GM12878 (cell line): ENCODE measurements around the gene ZNF213. TPM values are rescaled to one million over a fixed set of nuclear protein-coding genes. Genes with fewer than 3 reads are reported as not detected.

Source experiments
- ATAC-seq: fragments of 200-7000 bp; cut with Tn5 transposase; 3 replicates; pipeline ENCODE4 v1.9.1; 2020; ENCODE audit warnings: mild to moderate bottlenecking, moderate library complexity
- BruUV-seq: library from RNA; stranded (reverse); fragments of 400-500 nt; replicated peaks from 2 replicates; lab custom pipeline; 2021; lab: Mats Ljungman, UMichigan
- CTCF ChIA-PET: fragments of 300-600 bp; sonication (Branson Sonifier 250); formaldehyde crosslinking; extraction: SDS; loops from one replicate; lab custom pipeline; 2021; ENCODE audit warnings: inconsistent platforms; lab: Yijun Ruan, JAX
- POLR2A ChIA-PET: fragments of 350-600 bp; formaldehyde crosslinking; extraction: SDS; loops from one replicate; lab custom pipeline; 2021; ENCODE audit warnings: inconsistent platforms; lab: Charles Lee
- RAD21 ChIA-PET: fragments of 300-600 bp; sonication (Branson Sonifier 250); formaldehyde crosslinking; loops from one replicate; lab custom pipeline; 2023; ENCODE audit warnings: antibody characterized with exemption; ENCODE audit not compliant: unreplicated experiment; lab: Charles Lee
- SMC1A ChIA-PET: fragments of 300-600 bp; sonication (Branson Sonifier 250); formaldehyde crosslinking; loops from one replicate; lab custom pipeline; 2023; ENCODE audit not compliant: unreplicated experiment, uncharacterized antibody; lab: Charles Lee
- DNase-seq: peaks from one replicate; pipeline ENCODE4 v3.0.0-alpha.2; 2011; ENCODE audit warnings: low read depth, low spot score
- FAIRE-seq: peaks from 3 replicates; lab custom pipeline; 2011; peaks lifted over from hg19 to GRCh38; lab: Jason Lieb, UNC
- H2AFZ ChIP-seq: 2 replicates; pipeline ENCODE4 v1.6.0; 2011; ENCODE audit warnings: low read depth, low read length, control low read depth; ENCODE audit not compliant: control insufficient read depth
- H3K27ac ChIP-seq: 2 replicates; pipeline ENCODE4 v1.5.1; 2011; ENCODE audit warnings: control low read depth; ENCODE audit not compliant: control insufficient read depth, insufficient read depth
- H3K27me3 ChIP-seq, 2 experiments: replicated peaks in 1 of 2; 2 replicates each; pipeline versions ENCODE4 v1.6.0 to v1.6.1; 2011; ENCODE audit warnings: low read length in 1 of 2; ENCODE audit not compliant: control insufficient read depth in 2 of 2, insufficient read depth in 2 of 2
- H3K36me3 ChIP-seq, 2 experiments: 2 replicates each; pipeline ENCODE4 v1.5.1; 2011; ENCODE audit warnings: low read length in 1 of 2; ENCODE audit not compliant: control insufficient read depth in 2 of 2, insufficient read depth in 2 of 2
- H3K4me1 ChIP-seq: 2 replicates; pipeline ENCODE4 v1.6.1; 2011; ENCODE audit warnings: mild to moderate bottlenecking, low read length, moderate library complexity, mixed read lengths; ENCODE audit not compliant: control insufficient read depth, insufficient read depth
- H3K4me2 ChIP-seq: 2 replicates; pipeline ENCODE4 v1.6.0; 2011; ENCODE audit warnings: control low read depth; ENCODE audit not compliant: control insufficient read depth, insufficient read depth
- H3K4me3 ChIP-seq: fragments of 200-600 bp; sonication (generic); 2 replicates; pipeline ENCODE4 v1.5.1; 2016
- H3K79me2 ChIP-seq: 2 replicates; pipeline ENCODE4 v1.6.0; 2011; ENCODE audit warnings: low read length; ENCODE audit not compliant: control insufficient read depth, insufficient read depth
- H3K9ac ChIP-seq: 2 replicates; pipeline ENCODE4 v1.8.0; 2011; ENCODE audit warnings: low read length, control low read depth, mixed read lengths; ENCODE audit not compliant: control insufficient read depth, insufficient read depth
- H3K9me3 ChIP-seq: replicated peaks from 3 replicates; pipeline ENCODE4 v1.5.1; 2011; ENCODE audit warnings: mild to moderate bottlenecking, low read length; ENCODE audit not compliant: control insufficient read depth, insufficient read depth
- H4K20me1 ChIP-seq: 2 replicates; pipeline ENCODE4 v1.6.0; 2011; ENCODE audit not compliant: control insufficient read depth, insufficient read depth
- BHLHE40 ChIP-seq, 2 experiments: fragments of 450-650 bp in 1 of 2; IDR thresholded peaks; 2 replicates each; pipeline ENCODE4 v1.6.1; 2011 to 2017; ENCODE audit warnings: low read depth in 2 of 2, borderline replicate concordance in 1 of 2, improper control_type of control experiment in 1 of 2, low read length in 1 of 2, mild to moderate bottlenecking in 1 of 2
- CHD2 ChIP-seq: IDR thresholded peaks from 2 replicates; pipeline ENCODE4 v1.6.1; 2011; ENCODE audit warnings: low read depth, low read length, improper control_type of control experiment, borderline replicate concordance
- CREB1 ChIP-seq: IDR thresholded peaks from 2 replicates; pipeline ENCODE4 v1.6.1; 2012; ENCODE audit warnings: low read depth, mild to moderate bottlenecking, inconsistent platforms
- EGR1 ChIP-seq, 2 experiments: IDR thresholded peaks; 1 replicate in 1 of 2; 2 replicates in 1 of 2; pipeline ENCODE4 v1.6.1; 2011 to 2012; ENCODE audit warnings: low read depth in 2 of 2, low read length in 2 of 2, borderline replicate concordance in 1 of 2, mild to moderate bottlenecking in 1 of 2, moderate library complexity in 1 of 2
- HDAC6 ChIP-seq: fragments of 200-600 bp; sonication (generic); IDR thresholded peaks from one replicate; pipeline ENCODE4 v1.8.0; 2017; ENCODE audit warnings: antibody characterized with exemption; ENCODE audit not compliant: unreplicated experiment
- JUNB ChIP-seq: IDR thresholded peaks from 2 replicates; pipeline ENCODE4 v1.6.1; 2016; ENCODE audit warnings: antibody characterized with exemption, mild to moderate bottlenecking
- JUND ChIP-seq: IDR thresholded peaks from 2 replicates; pipeline ENCODE4 v1.6.1; 2012; ENCODE audit warnings: low read depth, mild to moderate bottlenecking, low read length, improper control_type of control experiment, moderate library complexity
- MEF2B ChIP-seq: fragments of 450-650 bp; IDR thresholded peaks from 2 replicates; pipeline ENCODE4 v1.6.1; 2018; ENCODE audit warnings: mild to moderate bottlenecking, moderate library complexity; ENCODE audit not compliant: partially characterized antibody, poor library complexity, severe bottlenecking
- POLR2AphosphoS5 ChIP-seq: IDR thresholded peaks from 2 replicates; pipeline ENCODE4 v1.6.1; 2011; ENCODE audit warnings: mild to moderate bottlenecking, low read length, inconsistent platforms
- SIN3A ChIP-seq: IDR thresholded peaks from 2 replicates; pipeline ENCODE4 v1.6.1; 2012; ENCODE audit warnings: low read depth, low read length, improper control_type of control experiment
- SUPT20H ChIP-seq: IDR thresholded peaks from 2 replicates; pipeline ENCODE4 v1.6.1; 2011; ENCODE audit warnings: low read depth, mild to moderate bottlenecking, low read length, moderate library complexity, borderline replicate concordance; ENCODE audit not compliant: control insufficient read depth
- TARDBP ChIP-seq: IDR thresholded peaks from 2 replicates; pipeline ENCODE4 v1.6.1; 2016; ENCODE audit warnings: borderline replicate concordance
- ZZZ3 ChIP-seq: IDR thresholded peaks from 2 replicates; pipeline ENCODE4 v1.6.1; 2011; ENCODE audit warnings: low read depth; ENCODE audit not compliant: control insufficient read depth, insufficient read length
- WGBS: methylation state at CpG from one replicate; pipeline ENCODE4 v1.1.6; 2016; ENCODE audit warnings: low lambda C conversion rate; ENCODE audit not compliant: insufficient replicate concordance, insufficient coverage; ENCODE audit errors: missing lambda C conversion rate; 5-methylcytosine and 5-hydroxymethylcytosine counted together
- in situ Hi-C: fragments of 300-500 bp; cut with MboI; formaldehyde crosslinking; loops from 9 replicates; pipeline ENCODE4 v1.14.3; 2018; ENCODE audit warnings: mixed read lengths
- intact Hi-C: fragments of 100-400 bp; cut with micrococcal nuclease; formaldehyde crosslinking; loops from one replicate; pipeline ENCODE4 v1.14.2; 2022; ENCODE audit not compliant: unreplicated experiment
- polyA plus RNA-seq, 11 experiments: library from polyadenylated mRNA; depleted of rRNA in 4 of 11; unstranded in 6 of 11; stranded (reverse) in 5 of 11; fragments of >200 nt; fragmentation: Nextera tagmentation in 4 of 11; fragmentation: Illumina TruSeq in 1 of 11; extraction: Ambion mirVana in 4 of 11; extraction: Trizol in 1 of 11; gene quantifications; 1 replicate in 1 of 11; 2 replicates in 10 of 11; pipeline versions ENCODE4 v1.2.1 to v1.2.3, GENCODE V29; 2011 to 2016; ENCODE audit warnings: inconsistent platforms in 2 of 11, missing spikeins in 2 of 11, low read depth in 1 of 11
- total RNA-seq, 4 experiments: library from RNA; depleted of rRNA in 3 of 4; stranded (reverse); fragments of >200 nt in 3 of 4; fragmentation: Illumina TruSeq in 1 of 4; extraction: Trizol in 1 of 4; gene quantifications; 2 replicates each; pipeline versions ENCODE4 v1.2.1 to v1.2.3, GENCODE V29; 2013 to 2021
- TF ChIP-seq, protein P1 (sequence below): fragments of 450-650 bp; IDR thresholded peaks from 2 replicates; pipeline ENCODE4 v1.6.1; 2016; ENCODE audit warnings: mild to moderate bottlenecking
- TF ChIP-seq, protein P2 (sequence below): fragments of 450-650 bp; IDR thresholded peaks from 2 replicates; pipeline ENCODE4 v1.6.1; 2016; ENCODE audit warnings: mild to moderate bottlenecking
- TF ChIP-seq, protein P3 (sequence below): fragments of 450-650 bp; conservative IDR thresholded peaks from 2 replicates; pipeline ENCODE4 v1.6.1; 2017; ENCODE audit warnings: mild to moderate bottlenecking, moderate library complexity

The ZNF213 gene
- total and polyA plus RNA-seq, 10 of the 15 experiments (the other 5 are each of a cell fraction or from before 2014, with no cell fraction given), result 0.53 to 9.4 (median 1.1) TPM

DNA sequence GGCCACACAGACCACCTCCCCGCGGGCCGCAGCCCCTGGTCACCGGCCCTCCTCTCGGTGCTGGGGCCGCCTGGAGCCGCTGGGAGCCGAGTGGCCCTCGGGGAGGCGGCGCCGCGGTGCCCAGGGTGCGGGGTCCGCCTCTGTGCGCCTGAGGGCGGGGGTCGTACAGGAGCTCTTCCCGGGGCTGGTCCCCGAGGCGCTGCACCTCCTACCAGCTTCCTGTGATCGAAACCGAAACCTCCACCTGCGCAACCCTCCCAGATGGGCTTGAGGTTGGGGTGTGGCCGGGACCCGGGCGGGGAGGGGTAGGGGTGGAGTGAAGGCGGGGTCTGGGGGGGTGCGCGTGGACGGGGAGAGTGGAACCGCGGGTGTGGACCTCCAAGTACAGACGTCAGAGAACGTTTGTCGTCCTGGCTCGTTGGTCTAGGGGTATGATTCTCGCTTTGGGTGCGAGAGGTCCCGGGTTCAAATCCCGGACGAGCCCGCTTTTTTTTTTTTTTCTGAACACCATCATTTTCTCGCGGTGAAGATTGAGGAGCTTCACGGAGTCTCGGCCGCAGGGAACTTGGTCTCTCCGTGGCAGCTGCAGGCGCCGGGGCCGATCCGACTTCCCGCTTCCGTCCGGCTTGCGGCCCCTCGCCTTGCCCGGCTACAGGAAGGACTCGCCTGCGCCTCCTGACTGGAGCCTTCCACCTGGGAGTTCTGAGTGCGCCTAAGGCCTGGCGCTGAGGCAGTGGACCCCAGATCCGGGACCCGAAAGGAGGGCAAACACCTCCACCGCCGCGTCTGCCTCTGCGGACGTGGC lies 23.9 kb downstream of the ZNF213 start (continued):
- no peak for TF ChIP-seq EGR1 (IDR thresholded peaks at IDR 0.05; ENCODE audit: borderline replicate concordance in 1 of 2, low read depth in 2 of 2, low read length in 2 of 2)
- TF ChIP-seq, protein P1, sequence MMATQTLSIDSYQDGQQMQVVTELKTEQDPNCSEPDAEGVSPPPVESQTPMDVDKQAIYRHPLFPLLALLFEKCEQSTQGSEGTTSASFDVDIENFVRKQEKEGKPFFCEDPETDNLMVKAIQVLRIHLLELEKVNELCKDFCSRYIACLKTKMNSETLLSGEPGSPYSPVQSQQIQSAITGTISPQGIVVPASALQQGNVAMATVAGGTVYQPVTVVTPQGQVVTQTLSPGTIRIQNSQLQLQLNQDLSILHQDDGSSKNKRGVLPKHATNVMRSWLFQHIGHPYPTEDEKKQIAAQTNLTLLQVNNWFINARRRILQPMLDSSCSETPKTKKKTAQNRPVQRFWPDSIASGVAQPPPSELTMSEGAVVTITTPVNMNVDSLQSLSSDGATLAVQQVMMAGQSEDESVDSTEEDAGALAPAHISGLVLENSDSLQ, result no peak
- TF ChIP-seq TARDBP, result no peak
- peak; percentile 78 for TF ChIP-seq CREB1
- no peak for TF ChIP-seq JUND
- peak in 1 of 2 experiments; percentile 47; a peak in 2 of 4 replicates for TF ChIP-seq BHLHE40 (IDR thresholded peaks at IDR 0.05; ENCODE audit: borderline replicate concordance in 1 of 2, low read depth in 2 of 2, low read length in 1 of 2)
- no peak for TF ChIP-seq SIN3A
- TF ChIP-seq JUNB, result no peak

DNA sequence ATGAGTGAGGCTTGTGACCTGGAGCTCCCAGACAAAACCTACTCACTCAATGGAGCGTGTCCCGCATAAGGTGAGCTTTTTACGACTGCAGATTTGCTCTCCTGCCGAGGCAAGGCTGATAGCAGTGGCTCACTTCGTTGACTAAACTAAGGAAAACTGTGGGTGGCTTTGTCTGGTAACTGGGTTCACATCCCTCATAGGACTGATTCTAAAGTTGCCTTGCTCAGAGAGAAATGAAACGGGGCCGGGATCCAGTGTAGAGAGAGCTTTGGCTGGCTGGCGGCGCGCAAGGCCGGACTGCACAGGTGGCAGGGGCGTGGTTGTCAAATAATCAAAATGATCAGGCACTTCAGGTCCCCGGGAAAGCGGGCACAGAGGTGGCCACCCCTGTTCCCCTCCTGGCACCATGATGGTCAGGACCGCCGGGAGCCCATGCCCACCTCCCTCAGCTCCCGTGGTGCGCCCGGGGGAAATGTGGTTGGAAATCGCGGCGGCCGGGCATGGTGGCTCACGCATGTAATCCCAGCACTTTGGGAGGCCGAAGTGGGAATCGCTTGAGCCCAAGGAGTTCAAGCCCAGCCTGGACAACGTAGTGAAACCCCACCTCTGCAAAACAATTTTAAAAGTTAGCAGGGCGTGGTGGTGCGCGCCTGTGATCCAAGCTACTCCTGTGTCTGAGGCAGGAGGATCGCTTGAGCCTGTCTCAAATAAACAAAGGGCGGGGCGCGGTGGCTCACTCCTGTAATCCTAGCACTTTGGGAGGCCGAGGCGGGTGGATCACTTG lies 26.6 kb downstream of the ZNF213 start:
- H3K9ac ChIP-seq, result no peak overlapping the region
- intact Hi-C loops, result no loop called here
- no TSS peak for BruUV-seq
- DNase-seq, result no peak
- H4K20me1 ChIP-seq, result no peaks in the 10 kb centered on the region
- ChIA-PET RAD21 (no interaction called here), CTCF (interaction anchor here (1.1 to 1.3 kb wide), 2 partner anchors 103 to 134 kb away, joined by 4 read pairs; no protein-coding TSS in a partner anchor), POLR2A (interaction anchor here (0.7 kb wide), 1 partner anchor 58 kb away, joined by 4 read pairs; no protein-coding TSS in a partner anchor), SMC1A (no interaction called here)
- H3K4me1 ChIP-seq, result peaks cover 17% of the 10 kb centered on the region
- H3K36me3 ChIP-seq, result no peaks in the 10 kb centered on the region
- H3K9me3 ChIP-seq, result no peaks in the 10 kb centered on the region; the same call in 2 of the 3 replicates
- no peak overlapping the region for H3K4me3 ChIP-seq
- in situ Hi-C loops, result no loop called here
- no peak overlapping the region for H3K4me2 ChIP-seq
- no peak for ATAC-seq
- H3K27ac ChIP-seq, result no peak overlapping the region
- peaks cover 0 to 2% of the 10 kb centered on the region in 2 experiments; a peak in 1 of 4 replicates for H3K27me3 ChIP-seq
- WGBS, result 64% methylated on average over 35 of the region's 36 CpGs
- FAIRE-seq, result no peak
- H2AFZ ChIP-seq, result no peak overlapping the region
- H3K79me2 ChIP-seq, result no peaks in the 10 kb centered on the region
- TF ChIP-seq ZZZ3 (no peak), HDAC6 (no peak), POLR2AphosphoS5 (no peak), CHD2 (no peak), SUPT20H (no peak), MEF2B (no peak)
- TF ChIP-seq, protein P2, sequence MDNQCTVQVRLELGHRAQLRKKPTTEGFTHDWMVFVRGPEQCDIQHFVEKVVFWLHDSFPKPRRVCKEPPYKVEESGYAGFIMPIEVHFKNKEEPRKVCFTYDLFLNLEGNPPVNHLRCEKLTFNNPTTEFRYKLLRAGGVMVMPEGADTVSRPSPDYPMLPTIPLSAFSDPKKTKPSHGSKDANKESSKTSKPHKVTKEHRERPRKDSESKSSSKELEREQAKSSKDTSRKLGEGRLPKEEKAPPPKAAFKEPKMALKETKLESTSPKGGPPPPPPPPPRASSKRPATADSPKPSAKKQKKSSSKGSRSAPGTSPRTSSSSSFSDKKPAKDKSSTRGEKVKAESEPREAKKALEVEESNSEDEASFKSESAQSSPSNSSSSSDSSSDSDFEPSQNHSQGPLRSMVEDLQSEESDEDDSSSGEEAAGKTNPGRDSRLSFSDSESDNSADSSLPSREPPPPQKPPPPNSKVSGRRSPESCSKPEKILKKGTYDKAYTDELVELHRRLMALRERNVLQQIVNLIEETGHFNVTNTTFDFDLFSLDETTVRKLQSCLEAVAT, result no peak
- TF ChIP-seq, protein P3, sequence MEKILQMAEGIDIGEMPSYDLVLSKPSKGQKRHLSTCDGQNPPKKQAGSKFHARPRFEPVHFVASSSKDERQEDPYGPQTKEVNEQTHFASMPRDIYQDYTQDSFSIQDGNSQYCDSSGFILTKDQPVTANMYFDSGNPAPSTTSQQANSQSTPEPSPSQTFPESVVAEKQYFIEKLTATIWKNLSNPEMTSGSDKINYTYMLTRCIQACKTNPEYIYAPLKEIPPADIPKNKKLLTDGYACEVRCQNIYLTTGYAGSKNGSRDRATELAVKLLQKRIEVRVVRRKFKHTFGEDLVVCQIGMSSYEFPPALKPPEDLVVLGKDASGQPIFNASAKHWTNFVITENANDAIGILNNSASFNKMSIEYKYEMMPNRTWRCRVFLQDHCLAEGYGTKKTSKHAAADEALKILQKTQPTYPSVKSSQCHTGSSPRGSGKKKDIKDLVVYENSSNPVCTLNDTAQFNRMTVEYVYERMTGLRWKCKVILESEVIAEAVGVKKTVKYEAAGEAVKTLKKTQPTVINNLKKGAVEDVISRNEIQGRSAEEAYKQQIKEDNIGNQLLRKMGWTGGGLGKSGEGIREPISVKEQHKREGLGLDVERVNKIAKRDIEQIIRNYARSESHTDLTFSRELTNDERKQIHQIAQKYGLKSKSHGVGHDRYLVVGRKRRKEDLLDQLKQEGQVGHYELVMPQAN, result no peak
